RWPE1 (cell line): ENCODE data around the gene USP43.

Source experiments
- CTCF ChIA-PET: fragments of 350-600 bp; sonication (Branson Sonifier 250); formaldehyde crosslinking; extraction: SDS; loops from one replicate; lab custom pipeline; 2021; lab: Yijun Ruan, JAX
- POLR2A ChIA-PET: fragments of 400-600 bp; formaldehyde crosslinking; extraction: SDS; loops from one replicate; lab custom pipeline; 2020; ENCODE audit warnings: antibody characterized with exemption; ENCODE audit not compliant: low non-redundant PET; lab: Yijun Ruan, JAX
- DNase-seq: peaks from one replicate; pipeline ENCODE4 v3.0.0; 2012; ENCODE audit warnings: low spot score
- H3K27ac ChIP-seq: fragments of 450-650 bp; 2 replicates; pipeline ENCODE4 v1.5.1; 2017
- TF ChIP-seq, protein P1 (sequence below): fragments of 450-650 bp; conservative IDR thresholded peaks from 2 replicates; pipeline ENCODE4 v1.5.1; 2017; ENCODE audit warnings: low read depth, mild to moderate bottlenecking

USP43 gene

DNA sequence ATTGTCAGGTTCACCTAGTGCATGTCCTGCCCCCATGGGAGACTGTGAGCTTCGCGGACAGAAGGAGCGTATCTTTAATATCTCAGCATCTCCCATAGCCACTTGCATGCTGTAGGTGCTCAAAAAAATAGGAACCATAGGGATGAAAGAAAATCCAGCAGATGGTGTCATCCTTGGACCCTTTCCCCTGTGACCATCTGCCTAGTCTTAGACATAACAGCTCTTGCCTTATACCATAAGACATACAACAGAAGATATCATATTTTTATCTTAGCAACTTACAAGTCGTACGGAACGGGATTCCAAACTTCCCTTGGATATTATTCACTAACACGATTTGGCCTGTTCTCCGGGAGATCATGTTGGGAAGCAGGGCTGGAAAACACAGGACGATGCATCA is 131.6 kb downstream of the USP43 start:
- DNase-seq: no peak
- CTCF ChIA-PET: no interaction called here
- POLR2A ChIA-PET: no interaction called here
- TF ChIP-seq, protein P1, sequence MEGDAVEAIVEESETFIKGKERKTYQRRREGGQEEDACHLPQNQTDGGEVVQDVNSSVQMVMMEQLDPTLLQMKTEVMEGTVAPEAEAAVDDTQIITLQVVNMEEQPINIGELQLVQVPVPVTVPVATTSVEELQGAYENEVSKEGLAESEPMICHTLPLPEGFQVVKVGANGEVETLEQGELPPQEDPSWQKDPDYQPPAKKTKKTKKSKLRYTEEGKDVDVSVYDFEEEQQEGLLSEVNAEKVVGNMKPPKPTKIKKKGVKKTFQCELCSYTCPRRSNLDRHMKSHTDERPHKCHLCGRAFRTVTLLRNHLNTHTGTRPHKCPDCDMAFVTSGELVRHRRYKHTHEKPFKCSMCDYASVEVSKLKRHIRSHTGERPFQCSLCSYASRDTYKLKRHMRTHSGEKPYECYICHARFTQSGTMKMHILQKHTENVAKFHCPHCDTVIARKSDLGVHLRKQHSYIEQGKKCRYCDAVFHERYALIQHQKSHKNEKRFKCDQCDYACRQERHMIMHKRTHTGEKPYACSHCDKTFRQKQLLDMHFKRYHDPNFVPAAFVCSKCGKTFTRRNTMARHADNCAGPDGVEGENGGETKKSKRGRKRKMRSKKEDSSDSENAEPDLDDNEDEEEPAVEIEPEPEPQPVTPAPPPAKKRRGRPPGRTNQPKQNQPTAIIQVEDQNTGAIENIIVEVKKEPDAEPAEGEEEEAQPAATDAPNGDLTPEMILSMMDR: no peak
- no peak overlapping the region for H3K27ac ChIP-seq
